ENCODE results near the gene CYP20A1. TPM values are rescaled to one million over a fixed set of nuclear protein-coding genes. Genes with fewer than 3 reads are reported as not detected.
"Not testable (repeated sequence)": the region's sequence is repeated elsewhere in the genome, so short reads cannot be mapped to it uniquely, and the experiment has no call there.

The CYP20A1 gene, protein sequence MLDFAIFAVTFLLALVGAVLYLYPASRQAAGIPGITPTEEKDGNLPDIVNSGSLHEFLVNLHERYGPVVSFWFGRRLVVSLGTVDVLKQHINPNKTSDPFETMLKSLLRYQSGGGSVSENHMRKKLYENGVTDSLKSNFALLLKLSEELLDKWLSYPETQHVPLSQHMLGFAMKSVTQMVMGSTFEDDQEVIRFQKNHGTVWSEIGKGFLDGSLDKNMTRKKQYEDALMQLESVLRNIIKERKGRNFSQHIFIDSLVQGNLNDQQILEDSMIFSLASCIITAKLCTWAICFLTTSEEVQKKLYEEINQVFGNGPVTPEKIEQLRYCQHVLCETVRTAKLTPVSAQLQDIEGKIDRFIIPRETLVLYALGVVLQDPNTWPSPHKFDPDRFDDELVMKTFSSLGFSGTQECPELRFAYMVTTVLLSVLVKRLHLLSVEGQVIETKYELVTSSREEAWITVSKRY
- total RNA-seq = 10 to 100 TPM; 18.9 to 21.6 TPM

DNA sequence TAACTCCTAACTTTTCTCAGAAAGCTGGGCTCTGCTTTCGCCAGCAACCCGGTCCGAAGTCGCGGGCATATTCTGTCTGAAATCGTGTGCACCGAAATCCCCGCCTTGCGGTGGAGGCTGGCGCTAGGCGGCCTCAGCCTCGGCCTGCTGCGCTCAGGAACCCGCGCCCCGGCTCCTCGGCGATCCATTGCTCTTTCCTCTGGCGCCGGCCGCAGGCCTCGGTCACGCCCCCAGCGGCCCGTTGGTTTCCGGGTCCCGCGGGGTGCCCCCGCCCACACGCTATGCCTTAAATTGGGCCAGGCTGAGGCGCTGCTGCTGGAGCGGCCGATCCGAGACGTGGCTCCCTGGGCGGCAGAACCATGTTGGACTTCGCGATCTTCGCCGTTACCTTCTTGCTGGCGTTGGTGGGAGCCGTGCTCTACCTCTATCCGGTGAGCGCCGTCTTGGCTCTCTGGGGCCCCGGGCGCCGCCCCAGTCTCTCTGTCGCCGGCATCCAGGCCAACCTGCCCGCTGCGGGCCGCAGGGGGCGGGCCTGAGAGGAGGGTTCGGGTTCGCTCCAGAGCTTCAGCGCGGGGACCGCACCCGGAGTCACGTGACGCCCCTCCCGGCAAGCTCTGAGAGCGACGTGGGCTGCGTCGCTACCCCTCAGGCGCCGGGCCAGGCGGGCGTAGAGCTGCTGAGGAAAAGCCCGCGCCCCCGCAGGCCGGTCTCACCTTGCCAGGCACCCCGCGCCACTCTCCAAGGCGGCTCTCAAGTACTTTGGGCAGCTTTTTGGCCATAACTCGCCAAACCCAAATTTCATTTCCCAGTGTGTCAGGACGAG is at the start of gene CYP20A1:
CYP20A1 (plus strand) TSS at position 315 of the 823 bp plus-strand sequence; CDS start at position 360, 45 bp downstream.
- POLR2A ChIA-PET = interaction anchor here (0.6 to 2.7 kb wide), 42 partner anchors 10 to 1000 kb away, joined by 3 to 25 read pairs (median 4); partner anchors contain the start of genes ABI2, CARF, CD28 and FAM117B
- Mint-ChIP-seq H3K27me3 (no peaks in the 10 kb centered on the region), H3K4me3 (peak within 1 kb of the TSS; percentile 100), H3K36me3 (ENCODE audit: low read depth) (peaks cover 32% of the 10 kb centered on the region), H3K4me1 (peaks cover 37% of the 10 kb centered on the region), H3K27ac (peak within 1 kb of the TSS; percentile 99), H3K9me3 (no peaks in the 10 kb centered on the region)
- CTCF ChIA-PET = interaction anchor here (0.8 to 3.5 kb wide), 13 partner anchors 9 to 671 kb away, joined by 3 to 31 read pairs (median 4); partner anchors contain the start of gene NBEAL1
- DNase-seq = peak; percentile 97

DNA sequence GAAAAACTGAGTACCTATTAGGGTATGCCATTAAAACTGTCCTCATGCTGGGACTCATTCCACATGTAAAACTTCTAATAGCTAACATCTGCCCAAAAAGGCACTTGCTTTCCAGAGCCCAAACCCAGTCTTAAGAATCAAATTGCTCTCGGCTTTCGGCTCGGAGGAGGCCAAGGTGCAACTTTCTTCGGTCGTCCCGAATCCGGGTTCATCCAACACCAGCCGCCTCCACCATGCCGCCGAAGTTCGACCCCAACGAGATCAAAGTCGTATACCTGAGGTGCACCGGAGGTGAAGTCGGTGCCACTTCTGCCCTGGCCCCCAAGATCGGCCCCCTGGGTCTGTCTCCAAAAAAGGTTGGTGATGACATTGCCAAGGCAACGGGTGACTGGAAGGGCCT is 48.3 kb upstream of the CYP20A1 start:
- DNase-seq, H3K4me1 Mint-ChIP-seq, CTCF ChIA-PET, H3K27ac Mint-ChIP-seq, H3K27me3 Mint-ChIP-seq, POLR2A ChIA-PET, H3K9me3 Mint-ChIP-seq, H3K4me3 Mint-ChIP-seq: not testable (repeated sequence)
- peaks cover 11% of the 10 kb centered on the region for H3K36me3 Mint-ChIP-seq (ENCODE audit: low read depth)

DNA sequence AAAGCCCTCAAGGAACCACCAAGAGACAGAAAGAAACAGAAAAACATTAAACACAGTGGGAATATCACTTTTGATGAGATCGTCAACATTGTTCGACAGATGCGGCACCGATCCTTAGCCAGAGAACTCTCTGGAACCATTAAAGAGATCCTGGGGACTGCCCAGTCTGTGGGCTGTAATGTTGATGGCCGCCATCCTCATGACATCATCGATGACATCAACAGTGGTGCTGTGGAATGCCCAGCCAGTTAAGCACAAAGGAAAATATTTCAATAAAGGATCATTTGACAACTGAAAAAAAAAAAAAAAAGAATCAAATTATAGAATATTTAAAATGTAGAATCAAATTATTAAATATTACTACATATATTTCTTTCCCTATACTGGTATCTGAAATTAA is 47.8 kb upstream of the CYP20A1 start:
- H3K4me3 Mint-ChIP-seq, H3K4me1 Mint-ChIP-seq, DNase-seq, POLR2A ChIA-PET, H3K27ac Mint-ChIP-seq, CTCF ChIA-PET, H3K9me3 Mint-ChIP-seq, H3K27me3 Mint-ChIP-seq: not testable (repeated sequence)
- H3K36me3 Mint-ChIP-seq (ENCODE audit: low read depth) = peaks cover 11% of the 10 kb centered on the region

DNA sequence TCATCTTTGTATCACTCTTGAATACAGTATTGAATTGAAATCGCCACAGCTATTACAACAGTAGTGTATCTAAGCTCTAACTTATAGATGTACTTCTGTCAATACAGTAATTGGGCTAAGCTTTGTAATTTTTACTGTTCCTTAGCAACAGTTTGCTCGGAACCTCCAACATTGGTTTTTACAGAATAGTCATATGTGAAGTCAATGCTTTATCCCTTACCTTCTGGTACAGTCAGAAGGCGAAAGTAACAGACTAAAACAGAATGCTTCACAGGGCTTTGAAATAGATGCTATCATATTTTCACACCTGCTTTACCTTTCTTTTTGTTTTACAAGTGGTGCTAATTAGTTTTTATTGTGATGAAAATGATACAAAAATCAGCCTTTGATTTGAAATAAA is 46.9 kb upstream of the CYP20A1 start:
- no peaks in the 10 kb centered on the region for H3K27me3 Mint-ChIP-seq
- no peak overlapping the region for H3K27ac Mint-ChIP-seq
- no peaks in the 10 kb centered on the region for H3K9me3 Mint-ChIP-seq
- POLR2A ChIA-PET = interaction anchor here (1.4 kb wide), 1 partner anchor 47 kb away, joined by 3 read pairs; the partner anchor contains the start of gene CYP20A1
- peaks cover 11% of the 10 kb centered on the region for H3K36me3 Mint-ChIP-seq (ENCODE audit: low read depth)
- DNase-seq = no peak
- H3K4me3 Mint-ChIP-seq = no peak overlapping the region
- CTCF ChIA-PET = no interaction called here
- no peaks in the 10 kb centered on the region for H3K4me1 Mint-ChIP-seq

DNA sequence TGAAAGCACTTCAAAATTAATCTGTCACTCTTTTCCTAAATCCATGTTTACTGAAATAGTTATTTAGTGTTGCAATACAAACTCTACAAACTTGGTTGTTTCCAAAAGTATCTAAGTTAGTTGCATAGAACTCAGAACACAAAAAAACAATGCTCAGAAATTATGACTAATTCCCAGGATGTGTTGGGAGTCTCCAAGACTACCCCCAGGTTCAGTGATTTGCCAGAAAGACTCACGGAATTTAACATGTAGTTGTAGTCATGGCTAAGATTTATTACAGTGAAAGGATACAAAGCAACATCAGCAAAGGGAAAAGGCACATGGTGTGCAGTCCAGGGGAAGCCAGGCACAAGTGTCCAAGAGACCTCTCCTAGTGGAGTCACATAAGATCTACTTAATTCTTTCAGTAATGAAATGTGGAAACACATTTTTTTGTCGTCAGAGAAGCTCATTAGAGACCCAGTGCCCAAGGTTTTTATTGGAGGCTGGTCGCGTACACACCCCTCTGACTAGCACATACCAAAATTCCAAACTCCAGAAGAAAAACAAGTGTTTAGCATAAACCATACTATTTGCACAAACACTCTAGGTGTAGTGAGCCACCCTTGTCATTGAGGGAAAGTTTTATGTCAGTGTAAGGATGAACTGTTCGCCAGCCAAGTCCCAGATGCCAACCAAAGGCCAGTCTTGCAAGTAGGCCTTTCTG is 43.3 kb upstream of the CYP20A1 start:
- no peak overlapping the region for H3K4me3 Mint-ChIP-seq
- H3K27ac Mint-ChIP-seq = no peak overlapping the region
- no peaks in the 10 kb centered on the region for H3K4me1 Mint-ChIP-seq
- ChIA-PET POLR2A (no interaction called here), CTCF (interaction anchor here (0.6 to 1.7 kb wide), 2 partner anchors 12 to 621 kb away, joined by 3 to 5 read pairs; no protein-coding TSS in a partner anchor)
- no peaks in the 10 kb centered on the region for H3K27me3 Mint-ChIP-seq
- no peaks in the 10 kb centered on the region for H3K9me3 Mint-ChIP-seq
- H3K36me3 Mint-ChIP-seq (ENCODE audit: low read depth) = peaks cover 4% of the 10 kb centered on the region
- no peak for DNase-seq

DNA sequence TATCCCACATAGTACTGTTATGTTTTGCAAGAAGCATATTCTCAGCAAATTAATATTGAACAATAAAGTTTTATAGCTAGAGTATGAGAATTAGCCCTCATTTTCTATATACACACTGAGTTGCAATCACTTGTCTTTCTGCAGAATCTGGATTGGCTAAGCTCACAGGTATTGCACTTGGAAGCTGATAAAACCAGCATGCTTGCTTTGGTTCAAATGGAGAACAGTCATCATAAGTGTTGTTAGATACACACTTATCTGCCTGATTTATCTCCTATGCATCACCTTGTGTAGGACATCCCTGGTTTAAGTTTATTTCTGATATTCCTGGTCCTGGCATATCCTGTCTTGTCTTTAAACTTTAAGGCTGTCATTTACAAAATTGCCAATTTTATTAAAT is 38.0 kb upstream of the CYP20A1 start:
- Mint-ChIP-seq H3K4me1 (no peaks in the 10 kb centered on the region), H3K27ac (no peak overlapping the region), H3K4me3 (no peak overlapping the region), H3K27me3 (no peaks in the 10 kb centered on the region), H3K9me3 (no peaks in the 10 kb centered on the region), H3K36me3 (ENCODE audit: low read depth) (no peaks in the 10 kb centered on the region)
- no peak for DNase-seq
- ChIA-PET CTCF (no interaction called here), POLR2A (no interaction called here)

DNA sequence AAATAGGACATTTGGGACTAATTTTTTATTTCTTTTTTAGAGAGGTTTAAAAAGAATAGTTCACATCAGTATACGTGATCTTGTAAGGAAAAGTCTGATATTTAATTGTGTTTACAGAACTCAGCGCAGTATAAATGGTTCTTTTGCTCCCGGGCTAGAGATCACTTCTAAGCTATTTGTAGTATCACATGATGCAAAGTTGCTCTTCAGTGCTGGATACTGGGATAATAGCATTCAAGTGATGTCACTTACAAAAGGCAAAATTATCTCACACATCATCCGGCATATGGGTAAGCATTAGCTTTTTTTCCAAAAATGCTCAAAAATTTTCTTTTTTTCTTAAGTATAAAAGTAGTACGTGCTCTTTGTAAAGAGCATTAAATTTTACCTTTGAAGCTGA is 37.4 kb upstream of the CYP20A1 start:
- ChIA-PET CTCF (no interaction called here), POLR2A (no interaction called here)
- Mint-ChIP-seq H3K36me3 (ENCODE audit: low read depth) (no peaks in the 10 kb centered on the region), H3K9me3 (no peaks in the 10 kb centered on the region), H3K27me3 (no peaks in the 10 kb centered on the region), H3K4me1 (no peaks in the 10 kb centered on the region), H3K27ac (no peak overlapping the region), H3K4me3 (no peak overlapping the region)
- DNase-seq = no peak

DNA sequence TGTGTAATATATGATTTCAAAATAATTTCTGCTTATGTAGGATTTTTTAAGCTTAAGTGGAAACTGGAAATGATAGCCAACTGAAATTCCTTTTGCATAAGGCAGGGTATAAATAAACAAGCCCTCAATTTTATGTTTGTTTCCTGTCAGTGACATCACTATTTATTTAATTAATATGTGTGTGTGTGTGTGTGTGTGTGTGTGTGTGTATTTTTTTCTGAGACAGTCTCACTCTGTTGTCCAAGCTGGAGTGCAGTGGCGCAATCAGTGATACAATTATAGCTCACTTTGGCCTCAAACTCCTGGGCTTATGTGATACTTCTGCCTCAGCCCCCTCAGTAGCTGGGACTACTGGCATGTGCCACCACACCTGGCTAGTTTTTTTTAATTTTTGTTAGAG is 29.3 kb upstream of the CYP20A1 start:
- no peak overlapping the region for H3K27ac Mint-ChIP-seq
- no peak for DNase-seq
- no peaks in the 10 kb centered on the region for H3K9me3 Mint-ChIP-seq
- peaks cover 3% of the 10 kb centered on the region for H3K4me1 Mint-ChIP-seq
- ChIA-PET POLR2A (interaction anchor here (0.8 kb wide), 1 partner anchor 29 kb away, joined by 3 read pairs; the partner anchor contains the start of gene CYP20A1), CTCF (no interaction called here)
- no peak overlapping the region for H3K4me3 Mint-ChIP-seq
- H3K36me3 Mint-ChIP-seq (ENCODE audit: low read depth) = peaks cover 4% of the 10 kb centered on the region
- H3K27me3 Mint-ChIP-seq = no peaks in the 10 kb centered on the region

DNA sequence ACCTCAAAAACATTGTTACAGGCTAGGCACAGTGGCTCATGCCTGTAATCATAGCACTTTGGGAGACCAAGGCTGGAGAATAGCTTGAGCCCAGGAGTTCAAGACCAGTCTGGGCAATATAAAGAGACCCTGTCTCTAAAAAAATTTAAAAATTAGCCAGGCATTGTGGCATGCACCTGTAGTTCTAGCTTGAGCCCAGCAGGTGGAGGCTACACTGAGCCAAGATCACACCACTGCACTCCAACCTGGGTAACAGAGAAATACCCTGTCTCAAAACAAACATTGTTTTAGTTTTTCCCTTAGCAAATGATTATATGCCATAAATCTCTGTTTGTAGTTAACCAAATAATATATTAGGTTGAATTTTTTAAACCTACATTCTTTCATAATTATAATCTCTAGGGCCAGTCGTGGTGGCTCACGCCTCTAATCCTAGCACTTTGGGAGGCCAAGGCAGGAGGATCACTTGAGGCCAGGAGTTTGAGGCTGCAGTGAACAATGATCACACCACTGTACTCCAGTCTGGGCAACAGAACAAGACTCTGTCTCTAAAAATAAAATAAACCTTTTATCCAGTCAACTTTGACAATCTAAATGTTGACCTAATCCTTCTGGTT is 13.3 kb upstream of the CYP20A1 start:
- Mint-ChIP-seq H3K36me3 (ENCODE audit: low read depth) (no peaks in the 10 kb centered on the region), H3K4me3 (no peak overlapping the region), H3K9me3 (no peaks in the 10 kb centered on the region), H3K27ac (no peak overlapping the region), H3K4me1 (no peaks in the 10 kb centered on the region), H3K27me3 (no peaks in the 10 kb centered on the region)
- ChIA-PET POLR2A (interaction anchor here (1.2 to 2.9 kb wide), 2 partner anchors 13 to 14 kb away, joined by 4 to 13 read pairs; partner anchors contain the start of gene CYP20A1), CTCF (interaction anchor here (0.6 to 4.8 kb wide), 8 partner anchors 9 to 589 kb away, joined by 3 to 31 read pairs (median 4); partner anchors contain the start of gene CYP20A1)
- peak; percentile 40 for DNase-seq

DNA sequence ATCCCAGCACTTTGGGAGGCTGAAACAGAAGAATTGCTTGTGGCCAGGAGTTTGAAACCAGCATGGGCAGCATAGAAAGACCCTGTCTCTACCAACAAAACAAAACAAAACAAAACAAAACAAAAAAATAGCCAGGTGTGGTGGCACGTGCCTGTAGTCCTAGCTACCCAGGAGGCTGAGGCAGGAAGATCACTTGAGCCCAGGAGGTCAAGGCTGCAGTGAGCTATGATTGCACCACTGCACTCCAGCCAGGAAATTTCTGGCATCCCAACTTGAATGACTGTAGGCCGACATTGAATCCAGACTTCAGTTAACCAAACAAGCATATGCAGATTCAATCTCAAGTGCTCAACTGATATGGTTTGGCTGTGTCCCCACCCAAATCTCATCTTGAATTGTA is 9.1 kb upstream of the CYP20A1 start:
- not testable (repeated sequence) for H3K4me1 Mint-ChIP-seq; H3K36me3 Mint-ChIP-seq (ENCODE audit: low read depth); H3K27me3 Mint-ChIP-seq; H3K4me3 Mint-ChIP-seq; H3K9me3 Mint-ChIP-seq; DNase-seq; H3K27ac Mint-ChIP-seq
- ChIA-PET POLR2A (interaction anchor here (1.6 kb wide), 1 partner anchor 9 kb away, joined by 5 read pairs; the partner anchor contains the start of gene CYP20A1), CTCF (interaction anchor here (1.1 kb wide), 1 partner anchor 8 kb away, joined by 5 read pairs; no protein-coding TSS in a partner anchor)

DNA sequence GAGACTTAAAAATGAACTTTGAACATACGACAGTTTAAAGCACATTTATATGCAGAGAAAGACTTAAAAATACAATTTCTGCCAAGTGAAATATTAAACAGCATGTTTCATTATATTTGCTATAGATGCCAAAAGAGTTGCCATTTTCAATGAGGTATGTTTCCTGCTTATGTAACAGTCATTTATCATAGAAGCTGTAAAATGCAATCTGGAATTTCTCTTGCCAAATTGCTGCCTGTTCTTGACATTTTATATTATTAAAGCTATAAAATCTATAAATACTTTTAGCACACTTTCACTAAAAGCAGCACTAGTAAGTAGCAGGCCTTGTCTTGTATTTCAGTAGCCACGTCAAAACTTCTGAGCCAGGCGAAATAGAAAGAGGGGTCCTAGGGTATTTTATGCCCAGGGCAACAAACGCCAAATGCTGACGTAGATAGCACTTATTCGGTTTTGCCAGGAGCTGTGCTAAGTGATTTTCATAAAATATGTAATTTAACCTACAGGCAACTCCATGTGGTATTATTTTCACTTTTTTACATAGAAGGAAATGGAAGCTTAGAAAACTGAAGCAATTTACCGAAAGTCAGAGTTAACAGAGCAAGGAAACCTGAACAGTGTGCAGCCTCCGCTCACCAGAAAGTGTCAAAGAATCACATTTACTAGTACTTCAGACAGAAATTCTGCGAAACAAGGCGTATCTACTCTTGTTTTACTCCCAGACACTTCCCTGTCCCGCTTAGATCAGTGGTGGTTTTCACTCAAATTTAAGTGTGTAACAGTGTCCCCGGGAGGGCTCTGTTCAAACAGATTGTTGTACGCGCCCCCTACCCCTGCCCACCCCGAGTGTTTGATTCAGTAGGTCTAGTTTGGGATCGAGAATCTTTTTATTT is 1.2 kb upstream of the CYP20A1 start:
- Mint-ChIP-seq H3K36me3 (ENCODE audit: low read depth) (peaks cover 22% of the 10 kb centered on the region), H3K4me1 (peaks cover 29% of the 10 kb centered on the region), H3K27ac (peak overlapping the region; percentile 99), H3K27me3 (no peaks in the 10 kb centered on the region), H3K4me3 (peak overlapping the region; percentile 100), H3K9me3 (no peaks in the 10 kb centered on the region)
- CTCF ChIA-PET = interaction anchor here (0.8 to 3.5 kb wide), 5 partner anchors 8 to 578 kb away, joined by 4 to 31 read pairs (median 5); no protein-coding TSS in a partner anchor
- POLR2A ChIA-PET = interaction anchor here (0.7 to 2.7 kb wide), 19 partner anchors 9 to 634 kb away, joined by 3 to 25 read pairs (median 5); partner anchors contain the start of genes ABI2, CARF, ICA1L and NBEAL1
- DNase-seq = no peak
